Activated CD8-positive, alpha-beta T cell treated with anti-CD3 and anti-CD28 coated beads, Interleukin-2, amount 10 ng/mL, durations not matched to agents 7 days and 5 days (primary cell): ENCODE data around the gene BRINP3. TPM values are rescaled to one million over a fixed set of nuclear protein-coding genes. Genes with fewer than 3 reads are reported as not detected.

Experiments
- ATAC-seq: fragments of 150-1000 bp; cut with Tn5 transposase; one replicate; pipeline ENCODE4 v1.10.0; 2021; ENCODE audit warnings: moderate library complexity
- CTCF ChIA-PET: fragments of 350-600 bp; sonication (Branson Sonifier 250); formaldehyde crosslinking; loops from one replicate; lab custom pipeline; 2021; ENCODE audit warnings: antibody characterized with exemption; lab: Charles Lee
- POLR2A ChIA-PET: fragments of 350-600 bp; sonication (Branson Sonifier 250); formaldehyde crosslinking; loops from one replicate; lab custom pipeline; 2021; ENCODE audit warnings: antibody characterized with exemption; lab: Charles Lee
- DNase-seq: peaks from one replicate; pipeline ENCODE4 v3.0.0-alpha.2; 2020
- H3K27ac Mint-ChIP-seq: one replicate; pipeline ENCODE4 v1.8.0; 2021; ENCODE audit warnings: mild to moderate bottlenecking, mixed read lengths
- H3K27me3 Mint-ChIP-seq: one replicate; pipeline ENCODE4 v1.8.0; 2021; ENCODE audit warnings: low read depth, mixed read lengths
- H3K36me3 Mint-ChIP-seq: one replicate; pipeline ENCODE4 v1.8.0; 2021; ENCODE audit warnings: low read depth, mixed read lengths
- H3K4me1 Mint-ChIP-seq: one replicate; pipeline ENCODE4 v1.8.0; 2021; ENCODE audit warnings: low read depth, mixed read lengths
- H3K4me3 Mint-ChIP-seq: one replicate; pipeline ENCODE4 v1.8.0; 2021; ENCODE audit warnings: mild to moderate bottlenecking, mixed read lengths
- H3K9me3 Mint-ChIP-seq: one replicate; pipeline ENCODE4 v1.8.0; 2022; ENCODE audit warnings: mixed read lengths; ENCODE audit not compliant: insufficient read depth
- total RNA-seq, 2 experiments: library from RNA; stranded (reverse); gene quantifications; one replicate each; pipeline ENCODE4 v1.2.3, GENCODE V29; 2021

BRINP3 gene
- total RNA-seq, 2 experiments from 2014 or later = not detected

DNA sequence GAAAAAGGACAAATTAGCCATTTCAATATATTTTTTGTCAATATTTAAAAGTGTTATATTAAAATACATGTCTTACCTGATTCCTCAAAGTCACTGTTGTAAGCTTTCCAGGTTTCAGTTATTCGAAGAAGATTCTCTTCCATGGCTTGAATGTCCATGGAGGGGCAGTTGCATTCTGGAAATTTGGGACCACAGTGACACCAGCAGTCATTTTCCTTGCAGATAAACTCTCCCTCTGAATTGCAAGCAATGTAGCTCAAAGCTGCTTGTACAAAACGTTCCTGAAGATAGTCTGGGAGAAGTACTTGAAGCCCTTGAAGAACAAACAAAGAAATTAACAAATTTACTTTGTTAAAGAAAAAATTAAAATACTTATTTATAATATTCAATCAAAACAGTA, 251.7 kb downstream of the BRINP3 start:
- no peaks in the 10 kb centered on the region for H3K27me3 Mint-ChIP-seq
- no peaks in the 10 kb centered on the region for H3K36me3 Mint-ChIP-seq
- ChIA-PET POLR2A (no interaction called here), CTCF (no interaction called here)
- no peak overlapping the region for H3K27ac Mint-ChIP-seq
- H3K9me3 Mint-ChIP-seq = no peaks in the 10 kb centered on the region
- DNase-seq = no peak
- H3K4me3 Mint-ChIP-seq = no peak overlapping the region
- H3K4me1 Mint-ChIP-seq = no peaks in the 10 kb centered on the region
- no peak for ATAC-seq

DNA sequence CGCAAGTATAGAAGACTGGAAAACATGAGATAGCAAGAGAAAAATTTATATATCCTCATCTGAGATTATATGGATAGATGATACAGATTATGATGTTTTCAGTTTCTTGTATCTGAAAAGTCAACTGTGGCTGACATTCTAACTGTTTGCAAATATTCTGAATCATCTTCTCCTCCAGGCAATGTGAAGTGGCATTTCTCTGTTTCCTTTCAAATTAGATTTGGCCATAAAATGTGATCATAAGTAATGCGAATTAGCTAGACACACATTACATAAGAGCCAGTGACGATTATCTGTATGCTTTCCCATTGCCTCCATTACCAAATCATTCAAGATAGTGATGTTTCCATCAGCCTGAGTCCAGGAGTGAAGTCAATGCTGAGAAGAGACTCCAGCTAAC, 265.2 kb downstream of the BRINP3 start:
- CTCF ChIA-PET = no interaction called here
- Mint-ChIP-seq H3K4me1 (no peaks in the 10 kb centered on the region), H3K36me3 (no peaks in the 10 kb centered on the region), H3K27ac (no peak overlapping the region), H3K9me3 (no peaks in the 10 kb centered on the region), H3K27me3 (no peaks in the 10 kb centered on the region), H3K4me3 (no peak overlapping the region)
- ATAC-seq = no peak
- POLR2A ChIA-PET = no interaction called here
- no peak for DNase-seq

DNA sequence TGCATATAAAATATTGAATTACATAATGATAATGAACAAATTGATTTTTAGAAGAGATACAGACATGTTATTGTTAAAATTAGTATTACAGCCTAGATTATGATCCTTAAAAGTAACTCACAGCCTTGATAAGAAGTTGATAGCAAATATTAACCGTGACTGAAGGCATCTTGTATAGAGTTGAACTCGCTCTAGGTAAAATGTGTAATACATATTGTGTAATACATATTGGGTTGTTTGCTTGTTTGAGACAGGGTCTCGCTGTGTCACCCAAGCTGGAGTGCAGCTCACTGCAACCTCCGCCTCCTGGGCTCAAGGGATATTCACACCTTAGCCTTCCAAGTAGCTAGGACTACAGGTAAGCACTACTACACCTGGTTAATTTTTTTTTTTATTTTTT, 269.9 kb downstream of the BRINP3 start:
- ATAC-seq (no peak), DNase-seq (no peak)
- Mint-ChIP-seq H3K4me1 (no peaks in the 10 kb centered on the region), H3K9me3 (peaks cover under 1% of the 10 kb centered on the region), H3K36me3 (no peaks in the 10 kb centered on the region), H3K27ac (no peak overlapping the region), H3K4me3 (no peak overlapping the region), H3K27me3 (no peaks in the 10 kb centered on the region)
- ChIA-PET CTCF (no interaction called here), POLR2A (no interaction called here)

DNA sequence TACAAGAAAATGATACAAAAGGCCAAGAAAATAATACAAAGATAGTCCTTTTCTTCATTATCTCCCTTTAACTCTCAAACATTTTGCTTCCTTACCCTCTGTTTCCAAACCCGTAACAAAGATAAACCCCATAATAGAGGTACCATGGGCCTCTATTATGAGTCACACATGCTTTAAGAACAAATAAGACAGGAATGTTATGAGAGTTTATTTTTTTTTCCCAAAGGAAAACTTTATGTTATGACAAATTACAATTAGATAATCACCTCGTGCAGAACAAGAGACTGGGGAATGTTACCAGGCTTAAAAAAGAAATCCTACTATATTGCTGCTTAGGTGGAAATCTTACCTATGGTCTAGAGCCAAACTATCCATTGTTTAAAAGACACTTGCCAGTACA, 272.0 kb downstream of the BRINP3 start:
- H3K27ac Mint-ChIP-seq = no peak overlapping the region
- no peaks in the 10 kb centered on the region for H3K27me3 Mint-ChIP-seq
- CTCF ChIA-PET = no interaction called here
- no peaks in the 10 kb centered on the region for H3K36me3 Mint-ChIP-seq
- POLR2A ChIA-PET = no interaction called here
- ATAC-seq (no peak), DNase-seq (no peak)
- peaks cover 5% of the 10 kb centered on the region for H3K9me3 Mint-ChIP-seq
- no peak overlapping the region for H3K4me3 Mint-ChIP-seq
- no peaks in the 10 kb centered on the region for H3K4me1 Mint-ChIP-seq

DNA sequence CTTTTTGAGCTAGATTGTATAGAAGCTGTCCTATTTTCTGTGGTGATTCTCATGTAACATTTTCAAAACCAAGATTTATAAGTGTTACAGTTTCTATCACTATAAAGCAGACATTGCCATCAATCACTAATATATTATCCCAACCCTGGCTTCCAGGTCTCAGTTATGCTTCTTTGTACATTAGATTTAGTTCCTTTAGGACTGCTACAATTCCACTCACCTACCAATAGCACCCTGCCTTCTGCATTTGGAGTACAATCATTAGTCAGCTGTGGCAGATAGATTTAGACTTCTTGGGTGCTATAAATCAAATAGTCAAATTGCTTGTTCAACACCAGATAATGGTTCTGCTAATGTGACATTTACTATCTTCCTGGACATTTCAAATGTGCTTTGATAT, 281.6 kb downstream of the BRINP3 start:
- ChIA-PET CTCF (no interaction called here), POLR2A (no interaction called here)
- Mint-ChIP-seq H3K36me3 (no peaks in the 10 kb centered on the region), H3K27ac (no peak overlapping the region), H3K4me3 (no peak overlapping the region), H3K27me3 (no peaks in the 10 kb centered on the region), H3K9me3 (no peaks in the 10 kb centered on the region), H3K4me1 (no peaks in the 10 kb centered on the region)
- no peak for ATAC-seq
- no peak for DNase-seq

DNA sequence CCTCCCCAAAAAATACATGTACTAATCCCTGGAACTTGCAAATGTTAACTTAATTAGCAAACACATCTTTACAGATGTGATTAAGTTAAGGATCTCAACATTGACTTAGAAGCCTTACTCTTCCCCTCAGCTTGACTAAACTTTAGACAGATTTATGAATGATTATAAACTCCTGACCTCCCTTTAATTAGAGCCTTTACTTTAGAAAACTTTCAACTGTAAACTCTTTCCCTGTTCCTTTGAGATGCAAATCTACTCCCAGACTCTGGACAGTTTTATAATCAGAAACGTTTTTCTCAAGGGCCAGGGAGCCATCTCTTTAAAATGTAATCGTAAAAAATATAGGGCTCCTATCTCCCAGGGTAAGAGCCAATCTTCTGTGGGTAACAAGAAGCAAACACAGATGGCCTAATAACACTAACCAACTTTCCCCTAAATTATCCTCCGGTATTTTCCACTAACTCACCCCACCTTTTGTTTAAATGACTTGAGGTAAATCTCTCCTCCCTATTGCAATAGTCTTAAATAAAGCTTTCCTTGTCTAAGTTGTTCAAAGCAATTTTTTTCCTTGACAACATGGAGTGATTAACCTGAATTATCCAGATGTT, 284.1 kb downstream of the BRINP3 start:
- ChIA-PET POLR2A (no interaction called here), CTCF (no interaction called here)
- no peak for DNase-seq
- Mint-ChIP-seq H3K27ac (no peak overlapping the region), H3K4me3 (no peak overlapping the region), H3K36me3 (no peaks in the 10 kb centered on the region), H3K4me1 (no peaks in the 10 kb centered on the region), H3K9me3 (no peaks in the 10 kb centered on the region), H3K27me3 (no peaks in the 10 kb centered on the region)
- no peak for ATAC-seq

DNA sequence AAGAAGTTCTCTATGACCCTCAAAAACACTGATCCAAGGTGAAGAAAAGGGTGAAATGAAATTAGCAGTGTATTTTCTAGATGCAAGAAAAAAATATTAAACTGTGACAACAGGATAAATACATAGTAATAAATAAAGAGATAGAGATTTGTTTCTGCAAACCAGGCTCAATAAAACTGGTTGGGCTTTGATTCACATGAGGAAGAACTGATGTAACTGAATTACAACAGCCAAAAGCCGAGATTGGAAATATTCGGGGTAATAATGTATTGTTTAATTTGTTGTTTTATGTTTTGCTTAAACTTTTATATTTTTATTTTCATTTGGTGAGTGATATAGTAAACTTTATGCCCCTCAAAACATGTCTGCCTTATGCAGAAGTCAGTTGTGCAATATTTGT, 285.0 kb downstream of the BRINP3 start:
- H3K4me1 Mint-ChIP-seq = no peaks in the 10 kb centered on the region
- no peaks in the 10 kb centered on the region for H3K36me3 Mint-ChIP-seq
- CTCF ChIA-PET = no interaction called here
- H3K9me3 Mint-ChIP-seq = no peaks in the 10 kb centered on the region
- no peak for DNase-seq
- H3K27ac Mint-ChIP-seq = no peak overlapping the region
- POLR2A ChIA-PET = no interaction called here
- H3K27me3 Mint-ChIP-seq = no peaks in the 10 kb centered on the region
- ATAC-seq = no peak
- H3K4me3 Mint-ChIP-seq = no peak overlapping the region

DNA sequence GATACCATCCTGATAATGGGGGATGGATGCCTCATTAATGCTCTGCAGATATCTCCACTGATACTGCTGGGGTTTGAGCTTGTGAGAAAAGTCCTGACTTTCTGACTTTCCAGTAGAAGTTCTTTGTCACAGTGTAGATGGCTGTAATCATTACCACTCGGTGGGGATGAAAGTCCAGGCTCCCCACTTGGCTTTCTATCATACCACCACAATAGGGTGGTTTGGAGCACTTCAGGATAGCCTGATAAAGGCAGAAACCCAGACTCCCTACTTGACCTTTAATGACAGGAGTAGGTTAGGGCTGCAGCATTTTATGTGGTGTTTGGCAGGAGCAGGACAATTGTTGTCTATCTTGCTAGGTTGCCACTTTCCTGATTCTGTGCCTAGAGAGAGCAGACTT, 294.1 kb downstream of the BRINP3 start:
- Mint-ChIP-seq H3K9me3 (peaks cover 9% of the 10 kb centered on the region), H3K4me1 (no peaks in the 10 kb centered on the region), H3K27me3 (no peaks in the 10 kb centered on the region), H3K27ac (no peak overlapping the region), H3K4me3 (no peak overlapping the region), H3K36me3 (no peaks in the 10 kb centered on the region)
- CTCF ChIA-PET = no interaction called here
- no peak for DNase-seq
- ATAC-seq = no peak
- POLR2A ChIA-PET = no interaction called here

DNA sequence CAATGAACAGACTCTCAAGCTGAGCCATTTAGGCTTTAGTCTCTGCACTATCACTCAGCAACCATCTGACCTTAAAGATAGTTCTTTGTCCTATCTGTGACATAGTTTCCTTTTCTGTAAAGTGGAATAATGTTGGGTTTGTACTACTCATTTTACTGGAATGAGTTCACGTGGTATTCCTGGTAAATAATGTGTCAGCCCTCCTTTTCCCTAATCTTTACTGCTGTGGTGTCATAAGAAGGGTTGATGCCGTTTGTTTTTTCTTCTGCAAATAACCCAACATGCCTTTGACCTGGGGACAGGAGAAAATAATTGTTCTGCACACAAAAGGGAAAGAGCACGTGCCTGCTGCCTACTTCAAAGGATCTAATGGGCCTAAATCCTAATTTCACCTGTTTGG, 297.8 kb downstream of the BRINP3 start:
- ATAC-seq = no peak
- no peak for DNase-seq

DNA sequence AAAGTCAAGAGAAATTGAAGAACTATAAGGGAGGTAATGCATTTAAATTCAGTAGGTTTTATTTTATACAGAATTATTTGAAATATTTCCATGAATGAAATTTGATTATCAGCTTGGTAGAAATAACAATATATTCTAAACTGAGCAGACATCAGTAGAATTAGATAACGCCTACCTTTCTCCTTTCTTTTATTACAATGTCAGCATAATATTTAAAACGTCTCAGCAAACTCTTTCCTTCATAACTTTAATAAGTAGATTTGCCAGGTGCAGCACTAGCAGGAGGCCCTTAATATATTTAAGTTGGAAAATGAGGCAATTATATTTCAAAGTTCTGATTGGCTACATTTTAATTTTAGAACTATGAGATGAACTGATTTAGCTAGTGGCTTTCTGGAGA, 298.8 kb downstream of the BRINP3 start:
- ChIA-PET CTCF (no interaction called here), POLR2A (no interaction called here)
- ATAC-seq (no peak), DNase-seq (no peak)
- H3K27ac Mint-ChIP-seq = no peak overlapping the region
- H3K9me3 Mint-ChIP-seq = peaks cover 9% of the 10 kb centered on the region
- H3K4me1 Mint-ChIP-seq = no peaks in the 10 kb centered on the region
- H3K27me3 Mint-ChIP-seq = no peaks in the 10 kb centered on the region
- no peak overlapping the region for H3K4me3 Mint-ChIP-seq
- H3K36me3 Mint-ChIP-seq = no peaks in the 10 kb centered on the region

More for the DNA sequence above, 297.8 kb downstream of the BRINP3 start:
- POLR2A ChIA-PET = no interaction called here
- Mint-ChIP-seq H3K4me3 (no peak overlapping the region), H3K27me3 (no peaks in the 10 kb centered on the region), H3K9me3 (peaks cover 9% of the 10 kb centered on the region), H3K27ac (no peak overlapping the region), H3K36me3 (no peaks in the 10 kb centered on the region), H3K4me1 (no peaks in the 10 kb centered on the region)
- CTCF ChIA-PET = no interaction called here

DNA sequence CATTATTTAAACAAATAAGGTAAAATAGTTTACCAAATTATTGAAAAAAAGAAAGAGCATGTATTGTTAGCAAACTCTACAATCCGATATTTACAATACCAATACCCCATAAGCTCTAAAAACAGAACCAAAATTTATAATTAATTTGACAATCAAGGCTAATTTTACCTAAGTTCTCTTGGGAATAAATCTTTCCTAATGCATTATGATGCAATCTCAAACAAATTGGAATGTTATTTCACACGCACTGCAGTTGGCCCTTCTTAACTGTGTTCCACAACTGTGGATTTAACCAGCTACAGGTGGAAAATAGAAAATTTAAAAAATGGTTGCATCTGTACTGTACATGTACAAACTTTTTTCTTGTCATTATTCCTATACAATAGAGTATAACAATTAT, 300.1 kb downstream of the BRINP3 start:
- H3K4me1 Mint-ChIP-seq = no peaks in the 10 kb centered on the region
- H3K36me3 Mint-ChIP-seq = no peaks in the 10 kb centered on the region
- no peak for ATAC-seq

DNA sequence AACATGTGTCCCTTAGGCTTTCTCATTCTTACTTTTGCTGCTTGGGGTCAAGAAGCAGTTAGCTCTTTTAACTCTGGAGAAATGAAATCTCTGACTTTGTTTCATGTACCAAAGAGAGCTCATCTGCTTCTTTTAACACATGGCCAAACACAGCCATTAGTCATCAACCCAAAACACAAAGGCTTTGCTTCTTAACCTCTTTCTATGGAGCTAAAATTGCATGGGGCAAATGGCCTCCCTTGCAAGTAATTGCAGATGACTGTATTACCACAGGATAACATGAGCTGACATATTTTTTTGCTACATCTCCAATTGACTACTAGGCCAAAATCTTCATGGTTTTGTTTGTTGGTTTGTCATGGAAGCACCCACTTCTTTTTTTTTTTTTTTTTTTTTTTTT, 300.9 kb downstream of the BRINP3 start:
- Mint-ChIP-seq H3K4me1 (no peaks in the 10 kb centered on the region), H3K9me3 (peaks cover 9% of the 10 kb centered on the region)
- POLR2A ChIA-PET = no interaction called here

More for the DNA sequence above, 300.1 kb downstream of the BRINP3 start:
- Mint-ChIP-seq H3K27ac (no peak overlapping the region), H3K9me3 (peaks cover 9% of the 10 kb centered on the region), H3K4me3 (no peak overlapping the region), H3K27me3 (no peaks in the 10 kb centered on the region)
- DNase-seq = no peak
- POLR2A ChIA-PET = no interaction called here
- CTCF ChIA-PET = no interaction called here

DNA sequence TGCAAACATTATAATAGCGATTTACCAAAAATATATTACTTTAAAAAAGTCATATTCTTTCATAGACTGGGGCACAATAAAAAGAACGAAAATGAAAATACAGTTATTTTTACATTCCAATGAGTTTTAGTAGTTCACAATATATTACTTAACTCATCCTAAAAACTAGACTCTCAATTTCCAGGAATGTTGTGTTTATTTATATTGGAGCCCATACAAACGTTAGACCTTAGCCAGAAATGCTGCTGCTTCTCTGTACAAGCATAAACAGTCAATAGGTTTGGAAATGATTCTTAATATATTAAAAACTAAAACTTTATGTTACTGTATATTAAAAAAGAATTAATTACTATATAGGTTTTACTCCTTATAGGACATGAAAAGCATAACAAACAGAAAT, 302.3 kb downstream of the BRINP3 start:
- ChIA-PET CTCF (no interaction called here), POLR2A (no interaction called here)
- Mint-ChIP-seq H3K9me3 (peaks cover 4% of the 10 kb centered on the region), H3K36me3 (no peaks in the 10 kb centered on the region), H3K27ac (no peak overlapping the region), H3K27me3 (no peaks in the 10 kb centered on the region), H3K4me1 (no peaks in the 10 kb centered on the region), H3K4me3 (no peak overlapping the region)
- ATAC-seq (no peak), DNase-seq (no peak)

More for the DNA sequence above, 300.9 kb downstream of the BRINP3 start:
- no peak overlapping the region for H3K27ac Mint-ChIP-seq
- no peaks in the 10 kb centered on the region for H3K27me3 Mint-ChIP-seq
- no peaks in the 10 kb centered on the region for H3K36me3 Mint-ChIP-seq
- no peak for ATAC-seq
- CTCF ChIA-PET = no interaction called here
- H3K4me3 Mint-ChIP-seq = no peak overlapping the region
- no peak for DNase-seq
